ENCODE results near the gene MBIP. TPM values are rescaled to one million over a fixed set of nuclear protein-coding genes. Genes with fewer than 3 reads are reported as not detected.

Gene MBIP
- polyA plus RNA-seq, 1 donor = 29.4 TPM

Other genes starting within 250 kb of the MBIP start
- not detected for gene PTCSC3, start 143.9 kb downstream of the MBIP start, polyA plus RNA-seq
- not detected for gene NKX2-1, start 199.6 kb upstream of the MBIP start, polyA plus RNA-seq